Cerebellar nuclear complex (tissue), 1 donor: ENCODE data around the gene GOLGA7B.
A peak's percentile ranks its signal among the peaks of the same experiment; 100 is the strongest.

Source experiments
- DNase-seq, 2 experiments: peaks; one replicate each; lab custom pipeline; 2025; lab: John Stamatoyannopoulos, UW

The GOLGA7B gene

GRCh38 chr10:97895915-97896314 is 46.3 kb downstream of the GOLGA7B start:
- DNase-seq, result no peak

- DNase-seq, result no peak
Measured at GRCh38 chr10:97896756-97897358, 47.2 kb downstream of the GOLGA7B start.

GRCh38 chr10:97898429-97898828 is 48.8 kb downstream of the GOLGA7B start:
- DNase-seq, result no peak

GRCh38 chr10:97901381-97901780 is 51.7 kb downstream of the GOLGA7B start:
- no peak for DNase-seq

GRCh38 chr10:97903128-97904017 is 53.7 kb downstream of the GOLGA7B start:
- peak in 1 of 2 experiments; percentile 11 for DNase-seq

GRCh38 chr10:97904018-97904381 is 54.4 kb downstream of the GOLGA7B start:
- no peak for DNase-seq

- DNase-seq, result no peak
Measured at GRCh38 chr10:97904576-97904975, 54.9 kb downstream of the GOLGA7B start.

- no peak for DNase-seq
Measured at GRCh38 chr10:97905276-97905675, 55.6 kb downstream of the GOLGA7B start.

- DNase-seq, result no peak
Measured at GRCh38 chr10:97907211-97907610, 57.6 kb downstream of the GOLGA7B start.

- DNase-seq, result no peak
Measured at GRCh38 chr10:97907830-97908229, 58.2 kb downstream of the GOLGA7B start.

GRCh38 chr10:97910661-97911060 is 61.0 kb downstream of the GOLGA7B start:
- no peak for DNase-seq

- DNase-seq, result no peak
Measured at GRCh38 chr10:97911217-97911616, 61.6 kb downstream of the GOLGA7B start.

GRCh38 chr10:97913193-97913592 is 63.5 kb downstream of the GOLGA7B start:
- DNase-seq, result no peak

- DNase-seq, result no peak
Measured at GRCh38 chr10:97913614-97914013, 64.0 kb downstream of the GOLGA7B start.

GRCh38 chr10:97914171-97914836 is 64.7 kb downstream of the GOLGA7B start:
- DNase-seq, result no peak

GRCh38 chr10:97914837-97915211 is 65.2 kb downstream of the GOLGA7B start:
- DNase-seq, result peak; percentile 30 to 47

- DNase-seq, result peak; percentile 38 to 58
Measured at GRCh38 chr10:97915346-97916131, 65.9 kb downstream of the GOLGA7B start.

- DNase-seq, result peak; percentile 12 to 18
Measured at GRCh38 chr10:97916586-97916985, 66.9 kb downstream of the GOLGA7B start.

GRCh38 chr10:97919012-97919411 is 69.4 kb downstream of the GOLGA7B start:
- DNase-seq, result no peak

GRCh38 chr10:97920865-97921264 is 71.2 kb downstream of the GOLGA7B start:
- no peak for DNase-seq
